Camera-type eye (tissue), 1 donor: ENCODE data around the gene SPEN. TPM values are rescaled to one million over a fixed set of nuclear protein-coding genes. Genes with fewer than 3 reads are reported as not detected.

Experiments
- total RNA-seq: library from RNA; depleted of rRNA; stranded (reverse); fragments of >200 nt; gene quantifications from one replicate; pipeline ENCODE4 v1.2.3, GENCODE V29; 2014

SPEN gene
- 115 TPM for total RNA-seq

GRCh38 chr1:15847100-15847892 lies at the start of gene SPEN:
Gene SPEN, plus strand, starts transcription at chr1:15847707. Its CDS starts 361 bp downstream, at chr1:15848068.

GRCh38 chr1:15807549-15807948 lies 40.0 kb upstream of the SPEN start, which contains the start of gene UQCRHL:
Gene UQCRHL, minus strand, starts transcription at chr1:15807649. Its CDS starts 0 bp downstream, at chr1:15807649.

GRCh38 chr1:15975805-15976680 lies 128.5 kb downstream of the SPEN start, which contains the start of gene ZBTB17:
Gene ZBTB17, minus strand, starts transcription at chr1:15976101. Its CDS starts 27,606 bp downstream, at chr1:15948495.

Other genes with a start within 250 kb of the SPEN start
- 58.7 TPM for gene DDI2, start 230.2 kb upstream of the SPEN start, total RNA-seq
- gene PLEKHM2, start 163.4 kb upstream of the SPEN start, total RNA-seq = 47.2 TPM
- gene SLC25A34, start 111.4 kb upstream of the SPEN start, total RNA-seq = 3.4 TPM
- not detected for gene TMEM82, start 105.2 kb upstream of the SPEN start, total RNA-seq
- 46.5 TPM for gene FBLIM1, start 88.9 kb upstream of the SPEN start, total RNA-seq
- gene UQCRHL, start 40.1 kb upstream of the SPEN start, total RNA-seq = 1.1 TPM
- 31.4 TPM for gene ZBTB17, start 128.4 kb downstream of the SPEN start, total RNA-seq
- gene SRARP, start 156.5 kb downstream of the SPEN start, total RNA-seq = not detected
- 5.3 TPM for gene HSPB7, start 170.3 kb downstream of the SPEN start, total RNA-seq
- 0.33 TPM for gene CLCNKA, start 174.3 kb downstream of the SPEN start, total RNA-seq
- 0.55 TPM for gene CLCNKB, start 196.1 kb downstream of the SPEN start, total RNA-seq
- 4.0 TPM for gene FAM131C, start 225.9 kb downstream of the SPEN start, total RNA-seq